Measurements from ENCODE around the gene RDH5.

DNA sequence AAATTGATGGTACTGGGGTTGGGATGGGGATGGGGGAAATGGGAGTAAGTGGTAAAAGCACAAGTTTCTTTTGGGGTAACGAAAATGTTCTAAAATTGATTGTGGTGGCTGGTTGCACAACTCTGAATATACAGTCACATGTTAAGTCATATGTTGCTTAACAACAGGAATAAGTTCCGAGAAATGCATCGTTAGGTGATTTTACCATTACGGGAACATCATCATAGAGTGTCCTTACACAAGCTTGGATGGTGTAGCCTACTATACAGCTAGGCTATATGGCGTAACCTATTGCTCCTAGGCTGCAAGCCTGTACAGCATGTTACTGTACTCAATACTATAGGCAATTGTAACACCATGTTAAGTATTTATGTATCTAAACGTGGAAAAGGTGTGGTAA is 43.5 kb upstream of the RDH5 start:
- TF ChIP-seq PREB (CRISPR knock-in tag; IDR thresholded peaks at IDR 0.05; ENCODE audit: borderline replicate concordance) (no peak), SMAD4 (CRISPR knock-in tag; IDR thresholded peaks at IDR 0.05) (no peak), CREM (CRISPR knock-in tag; IDR thresholded peaks at IDR 0.05) (no peak), CTCF (IDR thresholded peaks at IDR 0.05) (no peak)
- TF ChIP-seq, protein P1, sequence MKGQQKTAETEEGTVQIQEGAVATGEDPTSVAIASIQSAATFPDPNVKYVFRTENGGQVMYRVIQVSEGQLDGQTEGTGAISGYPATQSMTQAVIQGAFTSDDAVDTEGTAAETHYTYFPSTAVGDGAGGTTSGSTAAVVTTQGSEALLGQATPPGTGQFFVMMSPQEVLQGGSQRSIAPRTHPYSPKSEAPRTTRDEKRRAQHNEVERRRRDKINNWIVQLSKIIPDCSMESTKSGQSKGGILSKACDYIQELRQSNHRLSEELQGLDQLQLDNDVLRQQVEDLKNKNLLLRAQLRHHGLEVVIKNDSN (CRISPR knock-in tag; IDR thresholded peaks at IDR 0.05): no peak
- TF ChIP-seq, protein P2, sequence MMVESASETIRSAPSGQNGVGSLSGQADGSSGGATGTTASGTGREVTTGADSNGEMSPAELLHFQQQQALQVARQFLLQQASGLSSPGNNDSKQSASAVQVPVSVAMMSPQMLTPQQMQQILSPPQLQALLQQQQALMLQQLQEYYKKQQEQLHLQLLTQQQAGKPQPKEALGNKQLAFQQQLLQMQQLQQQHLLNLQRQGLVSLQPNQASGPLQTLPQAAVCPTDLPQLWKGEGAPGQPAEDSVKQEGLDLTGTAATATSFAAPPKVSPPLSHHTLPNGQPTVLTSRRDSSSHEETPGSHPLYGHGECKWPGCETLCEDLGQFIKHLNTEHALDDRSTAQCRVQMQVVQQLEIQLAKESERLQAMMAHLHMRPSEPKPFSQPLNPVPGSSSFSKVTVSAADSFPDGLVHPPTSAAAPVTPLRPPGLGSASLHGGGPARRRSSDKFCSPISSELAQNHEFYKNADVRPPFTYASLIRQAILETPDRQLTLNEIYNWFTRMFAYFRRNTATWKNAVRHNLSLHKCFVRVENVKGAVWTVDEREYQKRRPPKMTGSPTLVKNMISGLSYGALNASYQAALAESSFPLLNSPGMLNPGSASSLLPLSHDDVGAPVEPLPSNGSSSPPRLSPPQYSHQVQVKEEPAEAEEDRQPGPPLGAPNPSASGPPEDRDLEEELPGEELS (CRISPR knock-in tag; IDR thresholded peaks at IDR 0.05): no peak

Data from WTC11 (cell line).